WERI-Rb-1 (cell line): ENCODE measurements around the gene SPECC1.

Source experiments
- DNase-seq: peaks from one replicate; pipeline ENCODE4 v3.0.0-alpha.2; 2020
- H3K27ac ChIP-seq: fragments of 250-450 bp; sonication (Bioruptor Pico); 2 replicates; pipeline ENCODE4 v1.5.1; 2020; ENCODE audit warnings: mild to moderate bottlenecking, moderate library complexity
- H3K27me3 ChIP-seq: fragments of 250-450 bp; sonication (Bioruptor Pico); 2 replicates; pipeline ENCODE4 v1.5.1; 2021; ENCODE audit warnings: mild to moderate bottlenecking, low read depth, moderate library complexity; ENCODE audit not compliant: insufficient read depth, severe bottlenecking
- H3K36me3 ChIP-seq: fragments of 250-450 bp; sonication (Bioruptor Pico); 2 replicates; pipeline ENCODE4 v1.5.1; 2020; ENCODE audit warnings: mild to moderate bottlenecking, moderate library complexity
- H3K4me3 ChIP-seq: 2 replicates; pipeline ENCODE4 v1.5.1; 2011; ENCODE audit warnings: low read depth, mild to moderate bottlenecking, control low read depth, low read length
- H3K9me3 ChIP-seq: fragments of 250-450 bp; sonication (Bioruptor Pico); 2 replicates; pipeline ENCODE4 v1.5.1; 2021; ENCODE audit warnings: mild to moderate bottlenecking, moderate library complexity; ENCODE audit not compliant: severe bottlenecking
- CTCF ChIP-seq: IDR thresholded peaks from 2 replicates; pipeline ENCODE4 v1.5.1; 2011; ENCODE audit warnings: low read depth, mild to moderate bottlenecking, control low read depth, inconsistent platforms, low read length

The SPECC1 gene

GRCh38 chr17:20246692-20247091, 237.5 kb downstream of the SPECC1 start:
- Histone ChIP-seq H3K36me3 (peaks cover 19% of the 10 kb centered on the region), H3K4me3 (no peak overlapping the region), H3K9me3 (no peaks in the 10 kb centered on the region), H3K27me3 (no peaks in the 10 kb centered on the region), H3K27ac (no peak overlapping the region)
- TF ChIP-seq CTCF: no peak
- no peak for DNase-seq

- Histone ChIP-seq H3K27ac (no peak overlapping the region), H3K36me3 (peaks cover 8% of the 10 kb centered on the region), H3K9me3 (no peaks in the 10 kb centered on the region), H3K4me3 (no peak overlapping the region), H3K27me3 (no peaks in the 10 kb centered on the region)
- no peak for TF ChIP-seq CTCF
- no peak for DNase-seq
Observed at GRCh38 chr17:20253323-20253722, 244.2 kb downstream of the SPECC1 start.

GRCh38 chr17:20254541-20254940, 245.4 kb downstream of the SPECC1 start:
- no peaks in the 10 kb centered on the region for H3K27me3 ChIP-seq
- H3K4me3 ChIP-seq: no peak overlapping the region
- TF ChIP-seq CTCF: no peak
- H3K9me3 ChIP-seq: no peaks in the 10 kb centered on the region
- H3K36me3 ChIP-seq: no peaks in the 10 kb centered on the region; the same call in 1 of the 2 replicates
- DNase-seq: no peak
- no peak overlapping the region for H3K27ac ChIP-seq

GRCh38 chr17:20256144-20256543, 247.0 kb downstream of the SPECC1 start:
- DNase-seq: no peak
- Histone ChIP-seq H3K27ac (no peak overlapping the region), H3K4me3 (no peak overlapping the region), H3K9me3 (no peaks in the 10 kb centered on the region), H3K36me3 (peaks cover 9% of the 10 kb centered on the region), H3K27me3 (no peaks in the 10 kb centered on the region)
- no peak for TF ChIP-seq CTCF

GRCh38 chr17:20257008-20257407, 247.8 kb downstream of the SPECC1 start:
- Histone ChIP-seq H3K27me3 (no peaks in the 10 kb centered on the region), H3K9me3 (no peaks in the 10 kb centered on the region), H3K36me3 (peaks cover 9% of the 10 kb centered on the region), H3K27ac (no peak overlapping the region), H3K4me3 (no peak overlapping the region)
- no peak for TF ChIP-seq CTCF
- DNase-seq: no peak

GRCh38 chr17:20257798-20258197, 248.6 kb downstream of the SPECC1 start:
- Histone ChIP-seq H3K27me3 (no peaks in the 10 kb centered on the region), H3K9me3 (no peaks in the 10 kb centered on the region), H3K27ac (no peak overlapping the region), H3K4me3 (no peak overlapping the region), H3K36me3 (peaks cover 9% of the 10 kb centered on the region)
- no peak for DNase-seq
- no peak for TF ChIP-seq CTCF
